BJ (cell line): Measurements from ENCODE around the gene AMOT. TPM values are rescaled to one million over a fixed set of nuclear protein-coding genes. Genes with fewer than 3 reads are reported as not detected.

Experiments
- CTCF ChIA-PET: fragments of 350-600 bp; formaldehyde crosslinking; extraction: SDS; loops from one replicate; lab custom pipeline; 2021; ENCODE audit warnings: antibody characterized with exemption, inconsistent platforms; lab: Yijun Ruan, JAX
- POLR2A ChIA-PET: fragments of 300-600 bp; sonication (Branson Sonifier 250); formaldehyde crosslinking; extraction: SDS; loops from one replicate; lab custom pipeline; 2021; ENCODE audit warnings: antibody characterized with exemption; lab: Charles Lee
- DNase-seq: peaks from one replicate; pipeline ENCODE4 v3.0.0-alpha.2; 2011; ENCODE audit warnings: low read depth
- H3K27me3 ChIP-seq: 2 replicates; pipeline ENCODE4 v1.6.0; 2011; ENCODE audit warnings: low read length; ENCODE audit not compliant: control insufficient read depth, insufficient read depth
- H3K36me3 ChIP-seq: 2 replicates; pipeline ENCODE4 v1.5.1; 2011; ENCODE audit warnings: low read length; ENCODE audit not compliant: control insufficient read depth, insufficient read depth
- H3K4me3 ChIP-seq: 2 replicates; pipeline ENCODE4 v1.5.1; 2011; ENCODE audit warnings: low read depth, mild to moderate bottlenecking, control low read depth, low read length
- CTCF ChIP-seq: IDR thresholded peaks from 2 replicates; pipeline ENCODE4 v1.5.1; 2011; ENCODE audit warnings: low read depth, mild to moderate bottlenecking, control low read depth, inconsistent platforms, low read length, moderate library complexity; ENCODE audit not compliant: insufficient read depth
- polyA plus RNA-seq: library from polyadenylated mRNA; depleted of rRNA; stranded (reverse); fragments of >200 nt; gene quantifications from 2 replicates; pipeline ENCODE4 v1.2.3, GENCODE V29; 2011

AMOT gene
- polyA plus RNA-seq, 1 experiment, result 1.7 TPM

GRCh38 chrX:112818114-112819007 is 22.3 kb downstream of the AMOT start:
- ChIA-PET CTCF (no interaction called here), POLR2A (no interaction called here)
- H3K27me3 ChIP-seq, result no peaks in the 10 kb centered on the region
- no peak for TF ChIP-seq CTCF
- no peak overlapping the region for H3K4me3 ChIP-seq
- DNase-seq, result no peak
- H3K36me3 ChIP-seq, result no peaks in the 10 kb centered on the region

- H3K27me3 ChIP-seq, result no peaks in the 10 kb centered on the region
- CTCF ChIA-PET, result no interaction called here
- no peak overlapping the region for H3K4me3 ChIP-seq
- POLR2A ChIA-PET, result no interaction called here
- no peak for TF ChIP-seq CTCF
- no peaks in the 10 kb centered on the region for H3K36me3 ChIP-seq
- DNase-seq, result no peak
Measured at GRCh38 chrX:112816908-112817307, 23.7 kb downstream of the AMOT start.

- ChIA-PET POLR2A (no interaction called here), CTCF (no interaction called here)
- no peak for DNase-seq
- Histone ChIP-seq H3K4me3 (no peak overlapping the region), H3K36me3 (no peaks in the 10 kb centered on the region), H3K27me3 (no peaks in the 10 kb centered on the region)
- TF ChIP-seq CTCF, result no peak
Measured at GRCh38 chrX:112814496-112814895, 26.1 kb downstream of the AMOT start.

GRCh38 chrX:112812741-112813140 is 27.9 kb downstream of the AMOT start:
- Histone ChIP-seq H3K4me3 (no peak overlapping the region), H3K36me3 (no peaks in the 10 kb centered on the region), H3K27me3 (no peaks in the 10 kb centered on the region)
- CTCF ChIA-PET, result no interaction called here
- no peak for DNase-seq
- TF ChIP-seq CTCF, result no peak
- POLR2A ChIA-PET, result no interaction called here

GRCh38 chrX:112808651-112809195 is 31.9 kb downstream of the AMOT start:
- Histone ChIP-seq H3K4me3 (no peak overlapping the region), H3K27me3 (no peaks in the 10 kb centered on the region), H3K36me3 (no peaks in the 10 kb centered on the region)
- ChIA-PET CTCF (no interaction called here), POLR2A (no interaction called here)
- DNase-seq, result no peak
- no peak for TF ChIP-seq CTCF
